ENCODE results near the gene DNAI1.

The DNAI1 gene

DNA sequence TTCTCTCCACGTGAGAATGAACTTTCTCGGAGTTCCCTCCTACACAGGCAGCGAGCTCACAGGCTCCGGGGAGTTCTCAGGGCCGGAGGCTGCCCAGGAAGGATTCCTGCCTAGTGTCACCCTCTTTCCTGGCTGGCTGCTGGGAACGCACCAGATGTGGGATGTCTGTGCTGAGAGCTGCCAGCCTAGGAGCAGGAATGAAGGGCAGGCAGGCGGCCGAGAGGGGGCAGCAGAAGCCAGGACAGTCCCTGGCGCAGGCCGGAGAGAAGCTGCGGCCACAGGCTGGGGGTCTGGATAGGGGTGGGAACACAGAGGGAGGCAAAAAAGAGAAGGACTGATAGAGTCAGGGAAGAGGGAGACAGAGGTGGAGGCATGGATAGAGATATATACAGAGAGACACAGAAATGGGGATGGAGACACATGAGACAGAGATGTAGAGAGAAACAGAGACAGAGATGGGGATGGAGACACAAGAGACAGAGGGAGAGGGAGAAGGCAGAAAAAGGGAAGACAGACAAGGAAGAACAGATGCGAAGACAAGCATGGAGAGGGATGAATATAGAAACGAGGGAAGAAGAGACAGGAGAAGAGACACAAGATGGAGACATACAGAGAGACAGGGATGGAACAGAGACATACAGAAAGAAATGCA is 89.5 kb downstream of the DNAI1 start:
- Histone ChIP-seq H3K4me1 (ENCODE audit: insufficient read depth, low read length) (no peaks in the 10 kb centered on the region), H3K9ac (ENCODE audit: low read depth, low read length) (no peak overlapping the region), H3K36me3 (ENCODE audit: insufficient read depth, low read depth, low read length) (no peaks in the 10 kb centered on the region), H3K9me3 (ENCODE audit: insufficient read depth, low read depth, low read length) (no peaks in the 10 kb centered on the region), H3K27ac (ENCODE audit: low read length) (no peak overlapping the region), H3K4me3 (ENCODE audit: low read length) (no peak overlapping the region), H3K27me3 (ENCODE audit: insufficient read depth, low read length) (0 out of 2 replicates have a peak, but pooled peaks cover 4% of the 10 kb centered on the region)

DNA sequence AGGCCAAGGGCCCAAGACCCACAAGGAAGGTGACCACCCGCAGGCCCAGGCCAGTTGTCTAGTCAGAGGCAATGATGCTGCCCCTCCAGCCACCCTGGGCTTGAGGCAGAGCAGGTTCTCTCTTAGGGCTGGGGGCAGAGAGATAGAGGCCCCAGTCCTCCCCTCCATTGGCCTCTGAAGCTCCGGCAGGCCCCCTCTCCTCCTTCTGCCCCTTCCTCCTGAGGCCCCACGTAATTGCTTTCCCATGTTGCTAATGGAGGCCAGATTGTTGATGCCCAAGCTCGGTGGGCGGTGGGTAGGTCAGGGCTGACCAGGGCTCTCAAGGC is 90.8 kb downstream of the DNAI1 start:
- Histone ChIP-seq H3K36me3 (ENCODE audit: insufficient read depth, low read depth, low read length) (no peaks in the 10 kb centered on the region), H3K4me1 (ENCODE audit: insufficient read depth, low read length) (no peaks in the 10 kb centered on the region), H3K9ac (ENCODE audit: low read depth, low read length) (no peak overlapping the region), H3K27ac (ENCODE audit: low read length) (no peak overlapping the region), H3K4me3 (ENCODE audit: low read length) (no peak overlapping the region), H3K9me3 (ENCODE audit: insufficient read depth, low read depth, low read length) (no peaks in the 10 kb centered on the region), H3K27me3 (ENCODE audit: insufficient read depth, low read length) (0 out of 2 replicates have a peak, but pooled peaks cover 4% of the 10 kb centered on the region)

DNA sequence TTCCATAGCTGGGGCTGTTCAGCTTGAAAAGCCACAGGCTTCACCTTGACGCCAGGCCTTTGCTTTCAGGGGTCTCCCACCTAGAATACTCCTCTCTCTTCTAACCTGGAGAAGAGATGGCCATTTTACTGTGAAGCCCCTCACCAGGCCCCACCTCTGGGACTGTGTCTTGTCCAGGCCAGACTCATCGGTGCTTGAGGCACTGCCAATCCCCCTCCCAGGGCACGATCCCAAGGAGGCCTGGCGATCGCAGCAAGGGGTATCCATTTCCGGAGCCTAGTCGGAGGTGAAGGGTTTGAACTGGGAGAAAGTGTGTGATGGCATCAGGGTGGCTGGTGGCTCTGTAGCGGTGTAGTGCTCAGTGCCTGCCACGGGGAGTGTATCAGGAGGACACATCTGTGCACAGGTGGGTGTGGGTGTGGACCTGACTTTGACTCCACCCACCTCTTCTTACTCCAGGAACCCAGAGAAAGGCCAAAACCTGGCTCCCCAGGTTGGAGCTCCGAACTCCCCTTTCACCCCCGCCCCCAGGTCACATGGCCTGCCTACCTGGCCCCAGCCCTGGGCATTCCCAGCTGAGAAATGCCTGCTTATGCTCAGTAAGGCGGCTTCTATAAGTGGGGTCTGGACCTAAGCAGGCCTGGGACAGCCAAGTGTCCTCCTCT is 91.5 kb downstream of the DNAI1 start:
- Histone ChIP-seq H3K4me3 (ENCODE audit: low read length) (no peak overlapping the region), H3K9me3 (ENCODE audit: insufficient read depth, low read depth, low read length) (no peaks in the 10 kb centered on the region), H3K27me3 (ENCODE audit: insufficient read depth, low read length) (0 out of 2 replicates have a peak, but pooled peaks cover 4% of the 10 kb centered on the region), H3K4me1 (ENCODE audit: insufficient read depth, low read length) (peaks cover 4% of the 10 kb centered on the region; the same call in 1 of the 2 replicates), H3K9ac (ENCODE audit: low read depth, low read length) (no peak overlapping the region), H3K27ac (ENCODE audit: low read length) (no peak overlapping the region), H3K36me3 (ENCODE audit: insufficient read depth, low read depth, low read length) (no peaks in the 10 kb centered on the region)

DNA sequence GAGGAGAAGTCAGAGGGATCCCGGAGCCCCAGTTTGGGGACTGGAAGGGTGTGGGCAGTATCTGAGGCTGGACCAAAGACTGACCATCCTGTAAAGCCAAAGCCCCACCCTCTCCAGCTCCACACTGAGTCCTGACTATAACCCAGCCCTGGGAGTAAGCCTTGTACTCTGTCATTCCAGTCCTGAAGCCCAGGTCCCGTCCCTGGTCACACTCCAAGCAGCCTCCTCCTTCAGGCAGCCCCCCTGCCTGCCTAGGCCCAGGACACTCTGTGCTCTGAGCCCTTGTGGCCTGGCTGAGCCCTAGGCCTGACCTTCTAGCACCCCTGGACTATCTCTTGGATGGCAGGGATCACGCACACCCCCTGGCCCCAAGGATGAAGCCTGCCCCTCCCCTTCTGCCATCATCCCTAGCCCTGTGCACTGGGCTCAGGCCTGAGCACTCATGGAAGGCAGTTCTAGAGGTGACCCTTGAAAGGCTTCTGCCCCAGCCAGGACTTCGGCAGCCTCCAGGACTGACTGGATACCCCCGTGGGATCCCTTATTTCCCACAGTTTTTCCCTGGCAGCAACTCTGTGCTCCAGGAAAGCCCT is 92.2 kb downstream of the DNAI1 start:
- peaks cover 9% of the 10 kb centered on the region; the same call in 1 of the 2 replicates for H3K4me1 ChIP-seq (ENCODE audit: insufficient read depth, low read length)
- H3K4me3 ChIP-seq (ENCODE audit: low read length) = no peak overlapping the region
- no peaks in the 10 kb centered on the region for H3K36me3 ChIP-seq (ENCODE audit: insufficient read depth, low read depth, low read length)
- 0 out of 2 replicates have a peak, but pooled peaks cover 4% of the 10 kb centered on the region for H3K27me3 ChIP-seq (ENCODE audit: insufficient read depth, low read length)
- H3K27ac ChIP-seq (ENCODE audit: low read length) = no peak overlapping the region
- H3K9me3 ChIP-seq (ENCODE audit: insufficient read depth, low read depth, low read length) = no peaks in the 10 kb centered on the region
- H3K9ac ChIP-seq (ENCODE audit: low read depth, low read length) = no peak overlapping the region

DNA sequence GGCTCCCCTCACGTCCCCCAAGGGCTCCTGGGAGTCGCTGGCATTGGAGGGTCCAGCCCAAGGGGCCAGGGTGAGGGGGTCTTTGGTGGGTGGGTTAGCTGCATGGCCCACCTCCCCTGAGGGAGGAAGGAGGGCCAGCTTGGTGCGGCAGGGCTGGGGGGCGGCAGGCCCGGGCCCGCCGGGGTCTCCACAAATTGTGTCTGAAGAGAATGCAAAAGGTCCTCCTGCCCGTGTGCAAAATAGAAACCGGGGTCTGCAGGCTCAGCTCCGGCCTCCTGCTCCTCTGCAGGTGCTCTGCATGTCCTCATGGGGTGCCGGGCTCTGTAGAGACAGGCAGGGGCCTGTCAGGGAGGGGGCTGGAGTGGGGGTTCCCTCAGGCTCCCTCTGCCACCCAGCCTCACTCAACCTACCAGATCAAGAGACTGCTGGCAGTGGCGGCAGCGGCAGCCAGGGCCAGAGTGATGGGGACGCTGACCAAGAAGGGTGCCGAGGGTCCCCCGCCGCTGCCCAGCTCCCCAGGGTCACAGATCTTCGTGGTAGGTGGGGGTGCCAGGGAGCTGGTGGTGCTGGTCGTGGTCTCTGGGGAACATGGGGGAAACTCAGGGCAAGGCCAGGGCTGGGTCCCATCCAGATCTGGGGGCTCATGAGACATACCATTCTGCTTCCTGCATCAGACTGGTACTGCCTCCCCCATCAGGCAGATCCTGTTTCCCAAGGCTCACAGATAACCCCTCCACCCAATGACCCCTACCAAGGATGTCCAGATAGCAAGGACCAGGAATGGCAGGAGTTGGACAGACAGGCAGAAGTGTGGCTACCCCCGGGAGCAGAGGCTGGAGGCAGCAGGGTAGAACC is 93.4 kb downstream of the DNAI1 start:
- H3K4me1 ChIP-seq (ENCODE audit: insufficient read depth, low read length) = peaks cover 9% of the 10 kb centered on the region; the same call in 1 of the 2 replicates
- 0 out of 2 replicates have a peak, but pooled peaks cover 4% of the 10 kb centered on the region for H3K27me3 ChIP-seq (ENCODE audit: insufficient read depth, low read length)
- no peaks in the 10 kb centered on the region for H3K36me3 ChIP-seq (ENCODE audit: insufficient read depth, low read depth, low read length)
- H3K4me3 ChIP-seq (ENCODE audit: low read length) = no peak overlapping the region
- H3K27ac ChIP-seq (ENCODE audit: low read length) = no peak overlapping the region
- H3K9me3 ChIP-seq (ENCODE audit: insufficient read depth, low read depth, low read length) = no peaks in the 10 kb centered on the region
- H3K9ac ChIP-seq (ENCODE audit: low read depth, low read length) = no peak overlapping the region

DNA sequence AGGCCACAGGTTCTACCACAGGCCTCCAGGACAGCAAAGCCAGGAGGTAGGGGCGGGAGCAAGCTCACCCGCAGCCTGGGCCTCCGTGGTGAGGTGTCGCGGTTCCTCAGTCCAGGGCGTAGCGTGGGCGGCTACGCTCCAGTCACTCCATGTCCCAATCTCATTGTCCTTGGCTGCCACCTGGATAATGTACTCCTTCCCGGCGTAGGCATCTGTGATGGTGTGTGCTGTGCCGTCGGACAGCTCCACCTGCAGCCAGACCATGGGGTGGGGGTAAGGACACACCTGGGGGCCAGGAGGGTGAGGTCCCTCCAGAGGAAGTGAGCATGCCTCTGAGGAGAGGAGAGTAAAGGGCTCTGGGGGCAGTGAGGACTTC is 94.0 kb downstream of the DNAI1 start:
- no peak overlapping the region for H3K9ac ChIP-seq (ENCODE audit: low read depth, low read length)
- no peak overlapping the region for H3K4me3 ChIP-seq (ENCODE audit: low read length)
- no peak overlapping the region for H3K27ac ChIP-seq (ENCODE audit: low read length)
- H3K27me3 ChIP-seq (ENCODE audit: insufficient read depth, low read length) = 0 out of 2 replicates have a peak, but pooled peaks cover 4% of the 10 kb centered on the region
- peaks cover 9% of the 10 kb centered on the region; the same call in 1 of the 2 replicates for H3K4me1 ChIP-seq (ENCODE audit: insufficient read depth, low read length)
- no peaks in the 10 kb centered on the region for H3K36me3 ChIP-seq (ENCODE audit: insufficient read depth, low read depth, low read length)
- no peaks in the 10 kb centered on the region for H3K9me3 ChIP-seq (ENCODE audit: insufficient read depth, low read depth, low read length)

DNA sequence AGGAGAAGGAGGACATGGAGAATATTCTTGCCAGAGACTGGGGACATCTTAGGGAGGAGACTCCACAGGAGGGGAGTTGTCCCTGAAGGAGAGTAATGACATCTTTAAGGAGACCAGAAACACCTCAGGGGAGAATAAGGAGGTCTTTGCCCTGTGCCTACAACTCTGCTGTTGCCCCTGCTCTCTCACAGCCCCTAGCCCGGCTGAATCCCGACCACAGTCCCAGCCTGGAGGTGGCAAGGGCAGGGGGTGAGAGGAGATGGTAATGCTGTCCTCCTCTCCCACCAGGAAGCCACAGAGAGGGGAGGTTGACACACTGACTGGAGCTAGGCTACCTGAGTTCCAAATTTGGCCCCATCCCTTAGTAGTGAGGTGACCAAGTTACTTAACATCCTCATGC is 94.4 kb downstream of the DNAI1 start:
- Histone ChIP-seq H3K4me3 (ENCODE audit: low read length) (no peak overlapping the region), H3K27ac (ENCODE audit: low read length) (no peak overlapping the region), H3K36me3 (ENCODE audit: insufficient read depth, low read depth, low read length) (no peaks in the 10 kb centered on the region), H3K27me3 (ENCODE audit: insufficient read depth, low read length) (0 out of 2 replicates have a peak, but pooled peaks cover 4% of the 10 kb centered on the region), H3K4me1 (ENCODE audit: insufficient read depth, low read length) (peaks cover 9% of the 10 kb centered on the region; the same call in 1 of the 2 replicates), H3K9me3 (ENCODE audit: insufficient read depth, low read depth, low read length) (no peaks in the 10 kb centered on the region), H3K9ac (ENCODE audit: low read depth, low read length) (no peak overlapping the region)

DNA sequence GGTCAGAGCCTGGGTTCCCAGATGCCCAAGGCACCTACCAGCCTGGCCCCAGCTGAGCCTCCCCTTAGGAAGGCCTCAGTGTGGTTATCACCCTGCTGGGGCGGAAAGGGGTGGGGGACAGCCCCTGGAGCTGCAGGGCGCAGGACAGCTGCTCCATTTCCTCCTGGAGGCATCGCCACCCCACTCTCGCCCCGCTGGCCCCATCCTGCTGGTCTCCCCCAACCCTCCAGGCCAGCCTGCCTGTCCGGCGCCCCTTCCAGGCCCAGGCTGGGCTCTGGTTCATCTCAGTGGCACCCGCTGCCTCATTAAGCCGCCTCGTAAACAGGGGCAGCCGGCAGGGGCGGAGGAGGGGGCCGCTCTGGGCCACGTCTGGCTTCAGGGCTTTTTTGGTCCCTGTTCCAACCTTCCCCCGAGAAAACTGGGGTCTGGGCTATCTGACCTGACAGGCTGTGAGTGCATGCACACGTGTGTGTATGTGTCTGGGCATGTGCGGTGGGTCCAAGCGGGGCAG is 95.0 kb downstream of the DNAI1 start:
- Histone ChIP-seq H3K36me3 (ENCODE audit: insufficient read depth, low read depth, low read length) (no peaks in the 10 kb centered on the region), H3K27me3 (ENCODE audit: insufficient read depth, low read length) (no peaks in the 10 kb centered on the region), H3K9ac (ENCODE audit: low read depth, low read length) (no peak overlapping the region), H3K9me3 (ENCODE audit: insufficient read depth, low read depth, low read length) (no peaks in the 10 kb centered on the region), H3K27ac (ENCODE audit: low read length) (no peak overlapping the region), H3K4me1 (ENCODE audit: insufficient read depth, low read length) (peaks cover 9% of the 10 kb centered on the region; the same call in 1 of the 2 replicates), H3K4me3 (ENCODE audit: low read length) (no peak overlapping the region)

DNA sequence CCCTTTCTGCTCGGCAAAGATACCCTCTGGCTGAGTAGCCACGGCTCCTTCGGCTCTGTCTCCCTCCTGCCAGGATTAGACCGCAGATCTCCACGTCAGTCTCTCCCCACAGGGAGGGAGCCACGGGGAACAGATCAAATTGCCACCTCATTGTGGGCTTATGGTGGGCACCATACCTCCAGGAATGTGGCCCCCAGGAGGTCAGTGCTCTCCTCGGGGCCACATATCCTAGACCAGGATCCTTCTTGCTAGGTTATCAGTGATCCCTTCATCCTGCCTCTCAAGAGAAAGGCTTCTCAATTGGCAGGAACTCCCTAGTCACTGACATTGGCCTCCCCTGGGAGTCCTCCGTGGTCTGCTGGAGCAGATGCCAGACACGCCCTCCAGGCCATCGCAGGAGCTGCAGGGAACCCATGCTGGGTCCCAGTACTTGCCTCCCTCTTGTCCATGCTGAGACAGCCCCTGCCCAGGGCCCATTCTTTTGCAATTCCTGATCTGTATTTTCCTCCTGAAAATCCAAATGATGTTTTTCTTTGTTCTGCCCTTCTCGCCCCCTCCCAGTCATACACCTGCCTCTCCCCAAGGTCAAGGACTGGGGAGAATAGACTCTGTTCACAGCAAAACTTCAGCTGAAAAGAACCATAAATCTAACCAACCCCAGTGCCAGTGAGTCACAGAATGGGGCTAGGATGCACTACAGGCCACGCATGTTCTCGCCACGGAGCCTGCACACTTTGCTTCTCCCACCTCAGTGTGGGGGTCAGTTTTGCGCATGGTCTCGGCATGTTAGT is 95.8 kb downstream of the DNAI1 start:
- H3K27ac ChIP-seq (ENCODE audit: low read length) = no peak overlapping the region
- no peaks in the 10 kb centered on the region for H3K27me3 ChIP-seq (ENCODE audit: insufficient read depth, low read length)
- no peaks in the 10 kb centered on the region for H3K9me3 ChIP-seq (ENCODE audit: insufficient read depth, low read depth, low read length)
- peaks cover 9% of the 10 kb centered on the region; the same call in 1 of the 2 replicates for H3K4me1 ChIP-seq (ENCODE audit: insufficient read depth, low read length)
- H3K4me3 ChIP-seq (ENCODE audit: low read length) = no peak overlapping the region
- H3K9ac ChIP-seq (ENCODE audit: low read depth, low read length) = no peak overlapping the region
- H3K36me3 ChIP-seq (ENCODE audit: insufficient read depth, low read depth, low read length) = no peaks in the 10 kb centered on the region

DNA sequence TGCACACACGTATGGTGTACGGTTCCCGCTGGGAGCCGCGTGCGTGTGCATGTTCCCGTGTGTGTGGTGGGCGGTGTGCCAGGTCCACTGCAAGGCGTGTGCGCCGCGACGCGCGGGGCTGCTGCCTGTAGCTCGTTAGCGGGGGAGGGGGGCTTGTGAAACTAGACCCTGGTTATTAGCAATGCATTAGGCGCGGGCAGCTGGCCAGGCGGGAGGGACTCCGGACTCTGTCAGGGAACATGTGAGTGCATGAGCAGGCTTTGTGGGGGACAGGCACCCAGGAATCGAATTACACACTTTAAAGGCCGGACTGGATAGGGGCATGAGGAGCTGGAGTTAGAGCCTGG is 96.4 kb downstream of the DNAI1 start:
- Histone ChIP-seq H3K9ac (ENCODE audit: low read depth, low read length) (no peak overlapping the region), H3K27me3 (ENCODE audit: insufficient read depth, low read length) (no peaks in the 10 kb centered on the region), H3K4me1 (ENCODE audit: insufficient read depth, low read length) (peaks cover 9% of the 10 kb centered on the region; the same call in 1 of the 2 replicates), H3K4me3 (ENCODE audit: low read length) (no peak overlapping the region), H3K27ac (ENCODE audit: low read length) (no peak overlapping the region), H3K36me3 (ENCODE audit: insufficient read depth, low read depth, low read length) (no peaks in the 10 kb centered on the region), H3K9me3 (ENCODE audit: insufficient read depth, low read depth, low read length) (no peaks in the 10 kb centered on the region)

DNA sequence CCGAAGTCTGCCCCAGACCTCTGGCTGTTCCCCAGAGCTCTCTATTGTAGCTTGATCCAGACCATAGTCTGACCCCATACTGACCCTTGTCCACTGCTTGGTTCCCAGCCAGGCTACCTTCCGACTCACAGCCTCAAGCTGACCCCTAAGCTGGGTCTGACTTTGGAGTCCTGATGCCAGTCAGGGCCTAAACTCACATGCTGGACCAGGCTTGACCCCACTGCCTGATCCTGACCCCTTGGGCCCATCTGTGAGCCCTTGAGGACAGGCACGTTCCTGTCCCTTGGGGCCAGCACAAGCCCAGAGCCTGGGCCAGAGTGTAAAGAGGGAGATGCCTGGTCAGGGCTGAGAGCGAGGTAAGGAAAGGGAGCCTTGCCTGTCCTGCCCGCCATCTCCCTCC is 96.9 kb downstream of the DNAI1 start:
- Histone ChIP-seq H3K4me1 (ENCODE audit: insufficient read depth, low read length) (peaks cover 9% of the 10 kb centered on the region; the same call in 1 of the 2 replicates), H3K9me3 (ENCODE audit: insufficient read depth, low read depth, low read length) (no peaks in the 10 kb centered on the region), H3K27me3 (ENCODE audit: insufficient read depth, low read length) (no peaks in the 10 kb centered on the region), H3K27ac (ENCODE audit: low read length) (no peak overlapping the region), H3K4me3 (ENCODE audit: low read length) (no peak overlapping the region), H3K9ac (ENCODE audit: low read depth, low read length) (no peak overlapping the region), H3K36me3 (ENCODE audit: insufficient read depth, low read depth, low read length) (no peaks in the 10 kb centered on the region)
